Gastrocnemius medialis (tissue), 4 donors: ENCODE data around the gene PLXNA1. TPM values are rescaled to one million over a fixed set of nuclear protein-coding genes. Genes with fewer than 3 reads are reported as not detected.

Experiments used
- ATAC-seq, 2 donors: fragments of 150-250 bp; one replicate each; pipeline ENCODE4 v1.9.1; 2016
- DNase-seq, 2 donors: peaks; one replicate each; pipeline ENCODE4 v3.0.0-alpha.2; 2019
- H3K27ac ChIP-seq, 4 donors: fragments of 200-600 bp; sonication (generic); 1 replicate in 1 of 4; 2 replicates in 3 of 4; pipeline ENCODE4 v1.5.1; 2016 to 2018; ENCODE audit warnings: mild to moderate bottlenecking in 2 of 4, moderate library complexity in 1 of 4
- H3K27me3 ChIP-seq, 3 donors: fragments of 200-600 bp; sonication (generic) in 2 of 3; 1 replicate in 1 of 3; 2 replicates in 2 of 3; pipeline versions ENCODE4 v1.5.1 to v1.6.0; 2016 to 2019; ENCODE audit warnings: mild to moderate bottlenecking in 1 of 3, moderate library complexity in 1 of 3
- H3K36me3 ChIP-seq, 2 donors: fragments of 200-600 bp; sonication (generic) in 1 of 2; one replicate each; pipeline ENCODE4 v1.5.1; 2017 to 2018
- H3K4me1 ChIP-seq, 2 donors: fragments of 200-600 bp; sonication (generic) in 1 of 2; one replicate each; pipeline ENCODE4 v1.5.1; 2016 to 2017; ENCODE audit warnings: mild to moderate bottlenecking in 2 of 2
- H3K4me3 ChIP-seq, 4 donors: fragments of 200-600 bp; sonication (generic) in 3 of 4; 1 replicate in 1 of 4; 2 replicates in 3 of 4; pipeline ENCODE4 v1.5.1; 2016 to 2019; ENCODE audit warnings: mild to moderate bottlenecking in 2 of 4
- H3K9me3 ChIP-seq, 3 donors: fragments of 200-600 bp; sonication (generic) in 2 of 3; 1 replicate in 1 of 3; 2 replicates in 2 of 3; pipeline ENCODE4 v1.5.1; 2016 to 2019
- CTCF ChIP-seq, 5 experiments: fragments of 450-650 bp in 3 of 5; fragments of 200-600 bp in 2 of 5; sonication (generic) in 2 of 5; IDR thresholded peaks in 4 of 5; conservative IDR thresholded peaks in 1 of 5; 1 replicate in 4 of 5; 2 replicates in 1 of 5; pipeline ENCODE4 v1.5.1; 2016 to 2019; ENCODE audit warnings: antibody characterized with exemption in 5 of 5, mild to moderate bottlenecking in 3 of 5, moderate library complexity in 3 of 5
- POLR2A ChIP-seq, 2 donors: fragments of 450-650 bp; IDR thresholded peaks; one replicate each; pipeline ENCODE4 v1.6.1; 2017; ENCODE audit warnings: antibody characterized with exemption in 2 of 2, mild to moderate bottlenecking in 2 of 2, moderate library complexity in 2 of 2
- in situ Hi-C, 4 donors: fragments of 200-750 bp; cut with MboI; loops; one replicate each; pipeline versions ENCODE4 v1.15.0 to v1.8.0; 2017; ENCODE audit warnings: low sequenced_read_pairs in 4 of 4
- intact Hi-C: fragments of 100-400 bp; cut with DNase I; formaldehyde crosslinking; loops from one replicate; pipeline ENCODE4 v1.15.1; 2023; ENCODE audit warnings: low total_unique reads
- total RNA-seq, 4 donors: library from RNA; depleted of rRNA; stranded (reverse); fragments of >200 nt; gene quantifications; one replicate each; pipeline versions ENCODE4 v1.1.0 to v1.2.3, GENCODE V29; 2016

The PLXNA1 gene
- total RNA-seq, 4 donors from 2014 or later, result 12.7 to 27.9 (median 19.5) TPM

- Histone ChIP-seq H3K27ac (no peak overlapping the region), H3K36me3 (peaks cover 0 to 10% of the 10 kb centered on the region in 2 donors), H3K27me3 (no peaks in the 10 kb centered on the region), H3K4me1 (peaks cover 3 to 23% of the 10 kb centered on the region in 2 donors), H3K4me3 (peak overlapping the region; percentile 53 to 75 (median 62)), H3K9me3 (no peaks in the 10 kb centered on the region)
- intact Hi-C loops (loop anchor here (10.0 kb wide), 3 partner anchors 180 to 560 kb away; no protein-coding TSS in a partner anchor), in situ Hi-C loops (no loop called here)
- ATAC-seq (no peak), DNase-seq (no peak)
- TF ChIP-seq POLR2A (IDR thresholded peaks at IDR 0.05), result no peak
- TF ChIP-seq CTCF (IDR thresholded peaks at IDR 0.05 in 4 of 5, conservative IDR thresholded peaks at IDR 0.05 in 1 of 5), result no peak
These were observed 1.6 kb downstream of the PLXNA1 start for GRCh38 chr3:126984391-126985131.

GRCh38 chr3:126985132-126985985, 2.4 kb downstream of the PLXNA1 start:
- no peak for DNase-seq
- no peak overlapping the region for H3K4me3 ChIP-seq
- intact Hi-C loops, result loop anchor here (10.0 kb wide), 3 partner anchors 179 to 559 kb away; no protein-coding TSS in a partner anchor
- H3K27me3 ChIP-seq, result no peaks in the 10 kb centered on the region
- no peak overlapping the region for H3K27ac ChIP-seq
- in situ Hi-C loops, result no loop called here
- peaks cover 0 to 10% of the 10 kb centered on the region in 2 donors for H3K36me3 ChIP-seq
- ATAC-seq, result no peak
- TF ChIP-seq CTCF (IDR thresholded peaks at IDR 0.05 in 4 of 5, conservative IDR thresholded peaks at IDR 0.05 in 1 of 5), result no peak
- no peak for TF ChIP-seq POLR2A (IDR thresholded peaks at IDR 0.05)
- H3K9me3 ChIP-seq, result no peaks in the 10 kb centered on the region
- H3K4me1 ChIP-seq, result peaks cover 3 to 23% of the 10 kb centered on the region in 2 donors

GRCh38 chr3:126986001-126986400, 3.1 kb downstream of the PLXNA1 start:
- DNase-seq (no peak), ATAC-seq (no peak)
- peaks cover 3 to 23% of the 10 kb centered on the region in 2 donors for H3K4me1 ChIP-seq
- TF ChIP-seq POLR2A (IDR thresholded peaks at IDR 0.05), result no peak
- TF ChIP-seq CTCF (IDR thresholded peaks at IDR 0.05 in 4 of 5, conservative IDR thresholded peaks at IDR 0.05 in 1 of 5), result no peak
- H3K36me3 ChIP-seq, result peaks cover 0 to 10% of the 10 kb centered on the region in 2 donors
- H3K9me3 ChIP-seq, result no peaks in the 10 kb centered on the region
- H3K4me3 ChIP-seq, result no peak overlapping the region
- no peaks in the 10 kb centered on the region for H3K27me3 ChIP-seq
- H3K27ac ChIP-seq, result no peak overlapping the region
- intact Hi-C loops, result loop anchor here (10.0 kb wide), 3 partner anchors 179 to 559 kb away; no protein-coding TSS in a partner anchor
- in situ Hi-C loops, result no loop called here

GRCh38 chr3:126987129-126987528, 4.2 kb downstream of the PLXNA1 start:
- ATAC-seq (no peak), DNase-seq (no peak)
- Histone ChIP-seq H3K27ac (no peak overlapping the region), H3K4me1 (peaks cover 8 to 28% of the 10 kb centered on the region in 2 donors), H3K4me3 (no peak overlapping the region), H3K27me3 (no peaks in the 10 kb centered on the region), H3K36me3 (peaks cover 0 to 10% of the 10 kb centered on the region in 2 donors), H3K9me3 (no peaks in the 10 kb centered on the region)
- TF ChIP-seq CTCF (IDR thresholded peaks at IDR 0.05 in 4 of 5, conservative IDR thresholded peaks at IDR 0.05 in 1 of 5), result no peak
- intact Hi-C loops (loop anchor here (10.0 kb wide), 3 partner anchors 178 to 558 kb away; no protein-coding TSS in a partner anchor), in situ Hi-C loops (no loop called here)
